MM.1S (cell line): Measurements from ENCODE around the gene CXCL5.

Experiments
- DNase-seq: peaks from one replicate; pipeline ENCODE4 v3.0.0-alpha.2; 2015
- H2AFZ ChIP-seq: fragments of 300-600 bp; sonication (generic); 2 replicates; pipeline ENCODE4 v1.6.0; 2016; ENCODE audit warnings: antibody characterized with exemption, low read length
- H3F3A ChIP-seq: fragments of 300-600 bp; sonication (generic); 2 replicates; pipeline ENCODE4 v1.6.1; 2016; ENCODE audit warnings: mild to moderate bottlenecking, antibody characterized with exemption, low read length, moderate library complexity, mixed read lengths; ENCODE audit not compliant: insufficient read depth
- H3K27ac ChIP-seq: fragments of 300-600 bp; sonication (generic); 2 replicates; pipeline ENCODE4 v1.5.1; 2016; ENCODE audit warnings: mild to moderate bottlenecking, low read length
- H3K27me3 ChIP-seq: fragments of 300-600 bp; sonication (generic); replicated peaks from 2 replicates; pipeline ENCODE4 v1.6.0; 2016; ENCODE audit warnings: low read length; ENCODE audit not compliant: insufficient read depth
- H3K36me3 ChIP-seq: fragments of 300-600 bp; sonication (generic); replicated peaks from 2 replicates; pipeline ENCODE4 v1.6.1; 2016; ENCODE audit warnings: mild to moderate bottlenecking, low read length, mixed read lengths; ENCODE audit not compliant: insufficient read depth
- H3K4me1 ChIP-seq: fragments of 300-600 bp; sonication (generic); 2 replicates; pipeline ENCODE4 v1.6.1; 2016; ENCODE audit warnings: low read length, mixed read lengths
- H3K4me2 ChIP-seq: fragments of 300-600 bp; sonication (generic); 2 replicates; pipeline ENCODE4 v1.6.0; 2016; ENCODE audit warnings: low read depth, low read length
- H3K4me3 ChIP-seq: fragments of 300-600 bp; sonication (generic); 2 replicates; pipeline ENCODE4 v1.5.1; 2016; ENCODE audit warnings: low read length, mixed read lengths
- H3K79me2 ChIP-seq: fragments of 300-600 bp; sonication (generic); 2 replicates; pipeline ENCODE4 v1.6.1; 2016; ENCODE audit warnings: mixed run types, low read length, mixed read lengths
- H3K9ac ChIP-seq: fragments of 300-600 bp; sonication (generic); 2 replicates; pipeline ENCODE4 v1.6.1; 2016; ENCODE audit warnings: low read length, mixed read lengths
- H3K9me2 ChIP-seq: fragments of 300-600 bp; sonication (generic); replicated peaks from 2 replicates; pipeline ENCODE4 v1.6.1; 2016; ENCODE audit warnings: mild to moderate bottlenecking, low read length, mixed read lengths; ENCODE audit not compliant: insufficient read depth
- H3K9me3 ChIP-seq: fragments of 300-600 bp; sonication (generic); replicated peaks from 2 replicates; pipeline ENCODE4 v1.6.1; 2016; ENCODE audit warnings: mild to moderate bottlenecking, low read length, mixed read lengths; ENCODE audit not compliant: insufficient read depth
- H4K20me1 ChIP-seq: fragments of 300-600 bp; sonication (generic); 2 replicates; pipeline ENCODE4 v1.6.1; 2016; ENCODE audit warnings: mild to moderate bottlenecking, low read length, moderate library complexity, mixed read lengths; ENCODE audit not compliant: insufficient read depth
- CTCF ChIP-seq: fragments of 300-600 bp; sonication (generic); IDR thresholded peaks from 2 replicates; pipeline ENCODE4 v1.5.1; 2016; ENCODE audit warnings: antibody characterized with exemption, low read length, mixed read lengths
- EZH2 ChIP-seq: fragments of 300-600 bp; sonication (generic); optimal IDR thresholded peaks from 2 replicates; pipeline ENCODE3; 2017; ENCODE audit warnings: low read depth, mild to moderate bottlenecking, antibody characterized with exemption, low read length, mixed read lengths
- EZH2phosphoT487 ChIP-seq: fragments of 300-600 bp; sonication (generic); IDR thresholded peaks from 2 replicates; pipeline ENCODE4 v1.6.1; 2018; ENCODE audit warnings: antibody characterized with exemption, low read length

Gene CXCL5

GRCh38 chr4:73978886-73979285, 19.6 kb downstream of the CXCL5 start:
- H3K9me2 ChIP-seq: no peaks in the 10 kb centered on the region
- H3K4me3 ChIP-seq: no peak overlapping the region
- DNase-seq: no peak
- H3K36me3 ChIP-seq: no peaks in the 10 kb centered on the region
- no peaks in the 10 kb centered on the region for H4K20me1 ChIP-seq
- no peaks in the 10 kb centered on the region for H3K4me1 ChIP-seq
- no peak overlapping the region for H3K4me2 ChIP-seq
- H3F3A ChIP-seq: no peaks in the 10 kb centered on the region
- H3K79me2 ChIP-seq: no peaks in the 10 kb centered on the region
- H3K9me3 ChIP-seq: no peaks in the 10 kb centered on the region
- no peak overlapping the region for H3K27ac ChIP-seq
- no peak for TF ChIP-seq EZH2phosphoT487
- TF ChIP-seq CTCF: no peak
- no peak for TF ChIP-seq EZH2
- H3K9ac ChIP-seq: no peak overlapping the region
- no peaks in the 10 kb centered on the region for H3K27me3 ChIP-seq
- H2AFZ ChIP-seq: no peak overlapping the region

- Histone ChIP-seq H3K79me2 (no peaks in the 10 kb centered on the region), H4K20me1 (no peaks in the 10 kb centered on the region), H3K4me2 (no peak overlapping the region), H3K27ac (no peak overlapping the region), H3F3A (no peaks in the 10 kb centered on the region), H3K4me1 (no peaks in the 10 kb centered on the region), H3K36me3 (no peaks in the 10 kb centered on the region), H3K9me3 (no peaks in the 10 kb centered on the region), H3K4me3 (no peak overlapping the region), H3K9me2 (no peaks in the 10 kb centered on the region), H3K27me3 (no peaks in the 10 kb centered on the region), H3K9ac (no peak overlapping the region), H2AFZ (no peak overlapping the region)
- no peak for TF ChIP-seq EZH2
- no peak for TF ChIP-seq EZH2phosphoT487
- TF ChIP-seq CTCF: no peak
- no peak for DNase-seq
Observed at GRCh38 chr4:73976716-73977115, 21.8 kb downstream of the CXCL5 start.

- TF ChIP-seq CTCF: no peak
- TF ChIP-seq EZH2phosphoT487: no peak
- TF ChIP-seq EZH2: no peak
- Histone ChIP-seq H3K4me2 (no peak overlapping the region), H3K9ac (no peak overlapping the region), H3K79me2 (no peaks in the 10 kb centered on the region), H2AFZ (no peak overlapping the region), H3K9me2 (no peaks in the 10 kb centered on the region), H3K4me3 (no peak overlapping the region), H4K20me1 (no peaks in the 10 kb centered on the region), H3K9me3 (no peaks in the 10 kb centered on the region), H3F3A (no peaks in the 10 kb centered on the region), H3K4me1 (no peaks in the 10 kb centered on the region), H3K27me3 (no peaks in the 10 kb centered on the region), H3K36me3 (no peaks in the 10 kb centered on the region), H3K27ac (no peak overlapping the region)
- DNase-seq: no peak
Observed at GRCh38 chr4:73976217-73976616, 22.3 kb downstream of the CXCL5 start.
